Stimulated activated effector memory CD8-positive, alpha-beta T cell treated with anti-CD3 and anti-CD28 coated beads, Interleukin-12 subunit alpha, Interleukin-12 subunit beta, amount 100 ng/mL, for 72 hours (primary cell): ENCODE measurements around the gene ZNF576.
"Not testable (repeated sequence)": the region's sequence is repeated elsewhere in the genome, so short reads cannot be mapped to it uniquely, and the experiment has no call there.

Experiments used
- ATAC-seq: fragments of 150-1000 bp; cut with Tn5 transposase; 2 replicates; pipeline ENCODE4 v1.10.0; 2021
- DNase-seq, 2 donors: peaks; one replicate each; pipeline ENCODE4 v3.0.0; 2021 to 2022; ENCODE audit warnings: low spot score in 2 of 2
- H3K27ac Mint-ChIP-seq: one replicate; pipeline ENCODE4 v1.8.0; 2022; ENCODE audit warnings: mild to moderate bottlenecking, mixed read lengths
- H3K36me3 Mint-ChIP-seq: one replicate; pipeline ENCODE4 v1.8.0; 2022; ENCODE audit warnings: mild to moderate bottlenecking, mixed read lengths
- H3K4me1 Mint-ChIP-seq: one replicate; pipeline ENCODE4 v1.8.0; 2022; ENCODE audit warnings: mixed read lengths
- H3K4me3 Mint-ChIP-seq: one replicate; pipeline ENCODE4 v1.8.0; 2022; ENCODE audit warnings: mild to moderate bottlenecking, mixed read lengths
- H3K9me3 Mint-ChIP-seq: one replicate; pipeline ENCODE4 v1.8.0; 2022; ENCODE audit warnings: mixed read lengths

Gene ZNF576

DNA sequence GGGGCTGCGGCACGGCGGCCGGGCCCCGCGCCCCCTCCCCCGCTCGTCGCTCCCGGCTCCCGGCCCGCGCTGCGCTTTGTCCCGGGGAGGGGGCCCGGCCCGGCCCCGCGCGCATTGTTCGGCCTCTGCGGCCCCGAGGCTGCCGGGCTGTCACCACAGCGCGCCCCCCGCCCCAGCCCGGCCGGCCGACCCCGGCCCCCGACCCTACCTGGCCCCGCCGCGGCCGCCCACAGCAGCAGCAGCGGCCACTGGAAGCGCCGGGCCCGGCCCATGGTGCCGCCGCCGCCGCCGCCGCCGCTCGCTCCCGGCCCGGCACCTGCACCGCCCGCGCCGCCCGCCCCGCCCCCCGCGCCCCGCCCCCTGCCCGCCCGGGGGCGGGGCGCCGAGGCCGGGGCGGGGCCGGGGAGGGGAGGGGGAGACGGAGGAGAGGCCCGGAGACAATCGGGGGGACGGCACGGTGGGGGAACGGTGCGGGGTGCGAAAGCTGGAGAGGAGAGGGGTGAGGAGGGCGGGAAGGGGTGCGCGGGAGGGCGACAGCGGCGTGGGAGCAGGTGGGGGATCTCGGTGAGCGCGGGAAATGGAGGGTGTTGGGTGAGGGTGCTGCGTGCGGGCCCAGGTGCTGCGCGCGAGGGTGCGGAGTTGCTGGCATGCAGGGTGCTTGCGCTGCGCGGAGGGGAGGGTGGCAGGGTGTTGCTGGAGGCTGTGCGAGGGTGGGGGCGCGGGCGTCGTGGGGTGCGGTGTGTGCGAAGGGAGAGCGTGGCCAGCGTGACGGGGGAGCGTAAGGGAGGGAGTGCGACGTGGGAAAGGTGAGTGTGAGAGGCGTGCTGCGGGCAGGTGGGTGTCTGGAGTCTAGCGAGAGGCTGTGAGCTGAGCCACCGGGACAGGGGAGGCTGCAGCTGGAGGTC is 43.4 kb downstream of the ZNF576 start, which contains the start of gene CADM4:
TSS of gene CADM4 (minus strand) at position 332 of the 905 bp plus-strand sequence. CDS start at position 272, 60 bp downstream.
- H3K36me3 Mint-ChIP-seq, result no peaks in the 10 kb centered on the region
- peaks cover 32% of the 10 kb centered on the region for H3K4me1 Mint-ChIP-seq
- no peak within 1 kb of the TSS for H3K27ac Mint-ChIP-seq
- DNase-seq (peak; percentile 23 to 61), ATAC-seq (peak; percentile 80)
- peak within 1 kb of the TSS; percentile 65 for H3K4me3 Mint-ChIP-seq
- H3K9me3 Mint-ChIP-seq, result no peaks in the 10 kb centered on the region

DNA sequence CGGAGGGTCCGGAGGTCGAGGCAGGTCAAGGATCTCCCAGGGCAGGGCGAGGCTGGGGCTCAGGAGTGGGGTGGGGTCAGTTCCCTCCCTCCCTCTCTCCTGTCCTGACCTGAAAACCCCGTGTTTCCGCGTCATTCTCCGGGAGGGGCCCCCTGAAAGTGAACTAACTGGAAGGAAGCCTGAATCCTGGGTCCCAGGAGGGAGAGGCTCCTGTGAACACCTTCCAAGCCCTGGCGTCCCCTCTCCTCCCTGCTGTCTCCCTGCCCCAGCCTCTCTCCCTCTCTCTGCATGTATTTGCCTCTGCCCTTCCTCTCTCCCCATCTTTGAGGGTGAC is 44.0 kb downstream of the ZNF576 start:
- ATAC-seq (no peak), DNase-seq (no peak)
- Mint-ChIP-seq H3K36me3 (no peaks in the 10 kb centered on the region), H3K4me3 (peak overlapping the region; percentile 65), H3K9me3 (no peaks in the 10 kb centered on the region), H3K27ac (no peak overlapping the region), H3K4me1 (peaks cover 26% of the 10 kb centered on the region)

DNA sequence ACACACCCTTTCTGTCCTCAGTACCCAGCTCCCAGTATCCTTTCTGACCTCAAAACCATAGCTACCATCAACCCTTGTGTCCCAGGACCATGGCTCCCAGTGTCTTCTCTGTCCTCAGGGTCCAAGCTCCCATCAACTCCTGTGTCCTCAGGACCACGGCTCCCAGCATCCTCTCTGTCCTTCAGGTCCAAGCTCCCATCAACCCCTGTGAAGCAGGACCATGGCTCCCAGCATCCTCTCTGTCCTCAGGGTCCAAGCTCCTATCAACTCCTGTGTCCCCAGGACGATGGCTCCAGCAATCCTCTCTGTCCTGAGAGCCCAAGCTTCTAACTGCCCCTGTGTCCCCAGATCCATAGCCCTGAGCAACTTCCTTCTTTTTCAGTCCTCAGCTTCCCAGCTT is 44.9 kb downstream of the ZNF576 start:
- Mint-ChIP-seq H3K36me3 (peaks cover 4% of the 10 kb centered on the region), H3K4me1 (peaks cover 25% of the 10 kb centered on the region), H3K4me3 (peak overlapping the region; percentile 65), H3K9me3 (no peaks in the 10 kb centered on the region), H3K27ac (peak overlapping the region; percentile 10)
- no peak for ATAC-seq
- DNase-seq, result no peak

DNA sequence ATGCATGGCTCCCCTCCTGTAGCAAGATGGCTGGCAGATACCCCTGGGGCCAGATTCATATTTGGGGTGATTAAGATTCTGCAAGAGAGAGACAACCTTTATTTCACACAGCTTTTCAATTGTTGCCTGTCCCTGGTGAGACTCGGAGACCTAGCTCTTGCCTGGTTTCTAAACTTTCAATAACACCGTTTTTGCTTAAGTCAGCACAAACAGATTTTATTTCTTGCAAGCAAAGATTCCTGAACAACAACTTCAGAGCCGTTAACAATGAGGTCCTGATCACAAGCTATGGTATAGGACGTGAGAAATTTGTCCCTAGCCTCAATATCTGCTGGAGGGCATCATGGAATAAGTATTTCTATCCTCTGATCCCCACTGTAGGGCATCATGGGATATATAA is 46.1 kb downstream of the ZNF576 start:
- Mint-ChIP-seq H3K9me3 (no peaks in the 10 kb centered on the region), H3K4me1 (peaks cover 25% of the 10 kb centered on the region), H3K4me3 (no peak overlapping the region), H3K36me3 (peaks cover 16% of the 10 kb centered on the region), H3K27ac (no peak overlapping the region)
- no peak for ATAC-seq
- no peak for DNase-seq

DNA sequence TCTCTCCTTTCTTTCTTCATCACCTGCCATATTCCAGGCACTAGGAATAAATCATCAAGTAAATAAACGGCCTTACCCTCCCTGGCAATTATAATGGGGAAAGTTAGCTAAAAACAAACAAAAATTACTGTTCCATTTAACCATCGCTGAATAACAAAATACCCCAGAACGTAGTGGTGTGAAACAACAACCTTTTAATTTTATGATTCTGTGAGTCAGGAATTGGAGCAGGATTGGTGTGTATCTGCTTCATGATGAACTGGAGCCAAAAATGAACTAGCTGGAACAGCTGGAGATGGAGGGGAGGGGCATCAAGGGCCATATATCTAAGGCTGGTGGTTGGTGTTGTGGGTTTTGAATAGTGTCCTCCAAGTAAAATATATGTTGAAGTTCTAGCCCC is 46.9 kb downstream of the ZNF576 start:
- no peak for ATAC-seq
- no peak overlapping the region for H3K4me3 Mint-ChIP-seq
- no peak overlapping the region for H3K27ac Mint-ChIP-seq
- peaks cover 25% of the 10 kb centered on the region for H3K4me1 Mint-ChIP-seq
- H3K9me3 Mint-ChIP-seq, result no peaks in the 10 kb centered on the region
- peaks cover 24% of the 10 kb centered on the region for H3K36me3 Mint-ChIP-seq
- DNase-seq, result no peak

DNA sequence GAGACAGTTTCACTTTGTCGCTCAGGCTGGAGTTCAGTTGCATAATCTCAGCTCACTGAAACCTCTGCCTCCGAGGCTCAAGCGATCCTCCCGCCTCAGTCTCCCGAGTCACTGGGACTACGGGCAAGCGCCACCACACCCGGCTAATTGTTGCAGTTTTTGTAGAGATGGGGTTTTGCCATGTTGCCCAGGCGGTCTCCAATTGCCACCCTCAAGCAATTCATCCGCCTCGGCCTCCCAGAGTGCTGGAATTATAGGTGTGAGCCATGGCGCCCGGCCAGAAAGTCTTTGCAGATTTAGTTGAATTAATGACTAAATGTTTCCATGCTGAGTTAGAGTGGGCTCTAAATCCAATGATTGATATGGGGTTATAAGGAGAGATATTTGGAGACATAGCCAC is 47.8 kb downstream of the ZNF576 start:
- Mint-ChIP-seq H3K36me3 (peaks cover 30% of the 10 kb centered on the region), H3K27ac (no peak overlapping the region), H3K4me1 (peaks cover 18% of the 10 kb centered on the region), H3K4me3 (no peak overlapping the region), H3K9me3 (no peaks in the 10 kb centered on the region)
- ATAC-seq (no peak), DNase-seq (no peak)

DNA sequence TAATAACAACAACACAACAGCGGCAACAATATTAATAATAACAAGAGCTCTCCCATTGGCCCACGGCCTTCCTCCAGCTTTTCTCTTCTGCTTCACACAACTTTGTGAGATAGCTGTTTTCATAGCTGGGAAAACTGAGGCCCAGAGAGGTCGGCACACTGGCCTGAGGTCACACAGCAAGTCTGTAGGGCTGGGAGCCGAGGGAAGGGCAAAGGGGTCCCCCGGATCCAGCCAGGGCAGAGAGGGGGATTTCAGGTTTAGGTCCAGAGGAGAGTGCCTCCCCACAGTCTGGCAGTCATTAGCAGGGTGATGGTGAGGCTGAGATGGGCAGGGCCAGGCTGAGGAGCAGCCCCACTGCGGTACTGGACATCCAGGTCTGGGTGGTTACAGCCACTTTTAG is 52.2 kb downstream of the ZNF576 start:
- Mint-ChIP-seq H3K9me3 (no peaks in the 10 kb centered on the region), H3K4me1 (no peaks in the 10 kb centered on the region), H3K4me3 (no peak overlapping the region), H3K27ac (peak overlapping the region; percentile 23), H3K36me3 (peaks cover 72% of the 10 kb centered on the region)
- DNase-seq (no peak), ATAC-seq (no peak)

DNA sequence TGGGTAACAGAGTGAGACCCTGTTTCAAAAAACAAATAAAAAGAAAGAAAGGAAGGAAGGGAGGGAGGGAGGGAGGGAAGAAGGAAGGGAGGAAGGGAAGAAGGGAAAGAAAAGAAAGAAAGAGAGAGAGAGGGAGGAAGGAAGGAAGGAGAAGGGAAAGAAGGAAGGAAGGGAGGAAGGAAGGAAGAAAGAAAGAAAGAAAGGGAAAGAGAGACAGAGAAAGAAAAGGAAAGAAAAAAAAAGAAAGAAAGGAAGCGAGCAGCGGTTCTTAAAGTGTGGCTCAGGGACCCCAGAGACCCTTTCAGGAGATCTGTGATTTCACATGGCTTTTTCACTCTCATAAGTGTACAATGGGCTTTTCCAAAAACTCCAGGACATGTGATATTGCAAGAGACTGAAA is 53.1 kb downstream of the ZNF576 start:
- DNase-seq (no peak), ATAC-seq (no peak)
- Mint-ChIP-seq H3K36me3 (peaks cover 81% of the 10 kb centered on the region), H3K4me1 (no peaks in the 10 kb centered on the region), H3K4me3 (no peak overlapping the region), H3K9me3 (no peaks in the 10 kb centered on the region), H3K27ac (no peak overlapping the region)

DNA sequence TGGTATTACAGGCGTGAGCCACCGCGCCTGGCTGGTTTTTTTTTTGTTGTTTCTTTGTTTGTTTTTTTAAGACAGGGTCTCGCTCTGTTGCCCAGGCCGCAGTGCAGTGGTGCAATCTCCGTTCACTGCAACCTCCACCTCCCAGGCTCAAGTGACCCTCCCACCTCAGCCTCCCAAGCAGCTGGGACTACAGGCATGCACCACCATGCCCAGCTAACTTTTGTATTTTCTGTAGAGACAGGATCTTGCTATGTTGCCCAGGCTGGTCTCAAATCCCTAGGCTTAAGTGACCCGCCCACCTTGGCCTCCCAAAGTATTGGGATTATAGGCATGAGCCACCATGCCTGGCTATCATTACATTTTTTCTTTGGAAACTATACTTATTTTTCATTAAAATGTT is 53.9 kb downstream of the ZNF576 start:
- ATAC-seq, DNase-seq, H3K4me3 Mint-ChIP-seq, H3K4me1 Mint-ChIP-seq, H3K9me3 Mint-ChIP-seq, H3K27ac Mint-ChIP-seq: not testable (repeated sequence)
- H3K36me3 Mint-ChIP-seq, result peaks cover 88% of the 10 kb centered on the region
